GM18517 (cell line): ENCODE measurements around the gene PLEKHG4.

Source experiments
- ATAC-seq: cut with Tn5 transposase; IDR thresholded peaks from one replicate; pipeline ENCODE4 v1.9.1; 2021; ENCODE audit warnings: mild to moderate bottlenecking, moderate library complexity; ENCODE audit not compliant: unreplicated experiment

The PLEKHG4 gene

GRCh38 chr16:67279296-67280089, at the start of gene PLEKHG4:
PLEKHG4 (plus strand) TSS chr16:67279532; CDS start chr16:67280045, 513 bp downstream.
- peak; percentile 57 for ATAC-seq

GRCh38 chr16:67229906-67230808, 49.2 kb upstream of the PLEKHG4 start:
- ATAC-seq = no peak

- ATAC-seq = no peak
Observed at GRCh38 chr16:67230809-67231660, 48.3 kb upstream of the PLEKHG4 start.

- no peak for ATAC-seq
Observed at GRCh38 chr16:67233596-67233995, 45.7 kb upstream of the PLEKHG4 start.

GRCh38 chr16:67234180-67234597, 45.1 kb upstream of the PLEKHG4 start:
- ATAC-seq = no peak

- ATAC-seq = no peak
Observed at GRCh38 chr16:67235816-67236562, 43.3 kb upstream of the PLEKHG4 start.

GRCh38 chr16:67236563-67237395, 42.6 kb upstream of the PLEKHG4 start:
- no peak for ATAC-seq

GRCh38 chr16:67237396-67238277, 41.7 kb upstream of the PLEKHG4 start:
- ATAC-seq = no peak

- no peak for ATAC-seq
Observed at GRCh38 chr16:67238278-67238575, 41.1 kb upstream of the PLEKHG4 start.

GRCh38 chr16:67238806-67239470, 40.4 kb upstream of the PLEKHG4 start:
- no peak for ATAC-seq

- ATAC-seq = no peak
Observed at GRCh38 chr16:67240506-67240905, 38.8 kb upstream of the PLEKHG4 start.

GRCh38 chr16:67241008-67241900, 38.1 kb upstream of the PLEKHG4 start:
- no peak for ATAC-seq

- ATAC-seq = no peak
Observed at GRCh38 chr16:67242138-67242730, 37.1 kb upstream of the PLEKHG4 start.

- no peak for ATAC-seq
Observed at GRCh38 chr16:67243481-67243880, 35.9 kb upstream of the PLEKHG4 start.

GRCh38 chr16:67244387-67245185, 34.7 kb upstream of the PLEKHG4 start:
- ATAC-seq = peak; percentile 54

- ATAC-seq = no peak
Observed at GRCh38 chr16:67245186-67245585, 34.1 kb upstream of the PLEKHG4 start.
